Lower leg skin (tissue), 4 donors: ENCODE measurements around the gene TFAP2C. TPM values are rescaled to one million over a fixed set of nuclear protein-coding genes. Genes with fewer than 3 reads are reported as not detected.

Experiments
- DNase-seq, 2 donors: peaks; one replicate each; pipeline ENCODE4 v3.0.0-alpha.2; 2019; ENCODE audit warnings: low spot score in 2 of 2
- H3K4me3 ChIP-seq: fragments of 200-600 bp; sonication (generic); 2 replicates; pipeline ENCODE4 v1.5.1; 2017; ENCODE audit warnings: mild to moderate bottlenecking, low read depth; ENCODE audit not compliant: poor library complexity, severe bottlenecking
- POLR2A ChIP-seq, 2 donors: fragments of 450-650 bp; IDR thresholded peaks; one replicate each; pipeline ENCODE4 v1.6.1; 2016 to 2017; ENCODE audit warnings: antibody characterized with exemption in 2 of 2, mild to moderate bottlenecking in 1 of 2, moderate library complexity in 1 of 2
- WGBS, 2 donors: methylation state at CpG; one replicate each; pipeline ENCODE4 v1.1.5; 2018; 5-methylcytosine and 5-hydroxymethylcytosine counted together
- intact Hi-C: fragments of 100-400 bp; cut with DNase I; formaldehyde crosslinking; loops from one replicate; pipeline ENCODE4 v1.15.0; 2023; ENCODE audit warnings: low total_unique reads
- total RNA-seq, 4 donors: library from RNA; depleted of rRNA; stranded (reverse); fragments of >200 nt; gene quantifications; one replicate each; pipeline ENCODE4 v1.1.0, GENCODE V29; 2016
- TF ChIP-seq, protein P1 (sequence below), 3 donors: fragments of 450-650 bp; IDR thresholded peaks; one replicate each; pipeline ENCODE4 v1.5.1; 2016; ENCODE audit warnings: antibody characterized with exemption in 3 of 3, mild to moderate bottlenecking in 3 of 3, moderate library complexity in 2 of 3

Gene TFAP2C
- total RNA-seq, 4 donors from 2014 or later = 59.6 to 110 (median 79.8) TPM

DNA sequence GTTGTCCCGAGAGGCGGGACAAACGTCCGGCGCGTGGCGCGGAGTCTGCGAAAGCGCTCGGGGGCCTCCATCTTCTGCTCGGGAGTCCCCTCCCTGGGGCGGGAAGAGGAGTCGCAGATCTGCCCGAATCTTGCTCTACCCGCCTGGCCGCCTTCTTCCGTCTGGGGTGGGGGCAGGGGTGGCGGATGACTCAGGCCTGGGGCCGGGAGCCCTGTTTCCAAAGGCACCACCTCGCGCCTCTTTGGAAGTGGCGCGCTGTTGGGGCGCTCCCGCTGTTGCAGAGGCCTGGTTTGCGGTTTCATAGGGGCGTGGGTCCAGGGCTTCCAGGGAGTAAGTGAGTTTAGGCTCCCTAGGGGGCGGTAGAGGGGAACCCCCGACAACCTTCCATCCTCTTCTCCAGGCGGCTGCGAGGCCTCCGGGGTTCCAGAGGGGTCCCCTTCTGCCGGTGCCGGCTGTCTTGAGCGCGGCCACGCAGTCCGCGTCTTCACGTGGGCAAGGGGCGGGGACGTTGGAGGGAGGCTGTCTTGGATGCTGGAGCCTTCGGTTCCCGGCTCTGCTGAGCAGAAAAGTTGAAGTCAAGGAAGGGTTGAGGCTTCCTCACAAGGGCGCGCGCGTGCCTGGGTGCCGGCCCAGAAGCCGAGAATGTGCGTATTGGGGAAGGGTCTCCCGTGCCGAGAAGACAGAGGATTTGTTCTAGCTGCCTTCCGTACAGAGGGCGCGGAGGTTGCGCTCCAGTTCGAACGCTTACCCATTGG lies 2.6 kb upstream of the TFAP2C start:
- no peak overlapping the region for H3K4me3 ChIP-seq
- peak; percentile 58 to 91 for DNase-seq
- TF ChIP-seq, protein P1, sequence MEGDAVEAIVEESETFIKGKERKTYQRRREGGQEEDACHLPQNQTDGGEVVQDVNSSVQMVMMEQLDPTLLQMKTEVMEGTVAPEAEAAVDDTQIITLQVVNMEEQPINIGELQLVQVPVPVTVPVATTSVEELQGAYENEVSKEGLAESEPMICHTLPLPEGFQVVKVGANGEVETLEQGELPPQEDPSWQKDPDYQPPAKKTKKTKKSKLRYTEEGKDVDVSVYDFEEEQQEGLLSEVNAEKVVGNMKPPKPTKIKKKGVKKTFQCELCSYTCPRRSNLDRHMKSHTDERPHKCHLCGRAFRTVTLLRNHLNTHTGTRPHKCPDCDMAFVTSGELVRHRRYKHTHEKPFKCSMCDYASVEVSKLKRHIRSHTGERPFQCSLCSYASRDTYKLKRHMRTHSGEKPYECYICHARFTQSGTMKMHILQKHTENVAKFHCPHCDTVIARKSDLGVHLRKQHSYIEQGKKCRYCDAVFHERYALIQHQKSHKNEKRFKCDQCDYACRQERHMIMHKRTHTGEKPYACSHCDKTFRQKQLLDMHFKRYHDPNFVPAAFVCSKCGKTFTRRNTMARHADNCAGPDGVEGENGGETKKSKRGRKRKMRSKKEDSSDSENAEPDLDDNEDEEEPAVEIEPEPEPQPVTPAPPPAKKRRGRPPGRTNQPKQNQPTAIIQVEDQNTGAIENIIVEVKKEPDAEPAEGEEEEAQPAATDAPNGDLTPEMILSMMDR (IDR thresholded peaks at IDR 0.05) = no peak
- no peak for TF ChIP-seq POLR2A (IDR thresholded peaks at IDR 0.05)
- 9 to 12% methylated on average over 32 to 36 of the region's 60 CpGs for WGBS, 2 donors
- intact Hi-C loops = no loop called here

- WGBS, 2 donors = 29 to 47% methylated on average over 42 to 45 of the region's 45 CpGs
- intact Hi-C loops = no loop called here
- no peak for DNase-seq
- no peak overlapping the region for H3K4me3 ChIP-seq
- TF ChIP-seq POLR2A (IDR thresholded peaks at IDR 0.05) = no peak
- TF ChIP-seq, protein P1 (IDR thresholded peaks at IDR 0.05) = no peak
Measured at GRCh38 chr20:56627122-56628014, 1.7 kb upstream of the TFAP2C start.

- peak overlapping the region; percentile 4 for H3K4me3 ChIP-seq
- 12 to 18% methylated on average over 33 to 37 of the region's 48 CpGs for WGBS, 2 donors
- DNase-seq = no peak
- TF ChIP-seq, protein P1 (IDR thresholded peaks at IDR 0.05) = no peak
- no peak for TF ChIP-seq POLR2A (IDR thresholded peaks at IDR 0.05)
- intact Hi-C loops = no loop called here
Measured at GRCh38 chr20:56628015-56628872, 862 bp upstream of the TFAP2C start.

- DNase-seq = no peak
Measured at GRCh38 chr20:56629464-56630085, 469 bp downstream of the TFAP2C start.

More at GRCh38 chr20:56629464-56630085, 469 bp downstream of the TFAP2C start:
- TF ChIP-seq, protein P1 (IDR thresholded peaks at IDR 0.05) = no peak
- no peak for TF ChIP-seq POLR2A (IDR thresholded peaks at IDR 0.05)
- peak overlapping the region; percentile 73 for H3K4me3 ChIP-seq
- intact Hi-C loops = no loop called here
- WGBS, 2 donors = 1% methylated on average over 36 to 39 of the region's 39 CpGs
